ENCODE measurements around the gene BNC2. TPM values are rescaled to one million over a fixed set of nuclear protein-coding genes. Genes with fewer than 3 reads are reported as not detected.

Gene BNC2
- total RNA-seq, 2 donors from 2014 or later, result 0.99 to 1.8 TPM

DNA sequence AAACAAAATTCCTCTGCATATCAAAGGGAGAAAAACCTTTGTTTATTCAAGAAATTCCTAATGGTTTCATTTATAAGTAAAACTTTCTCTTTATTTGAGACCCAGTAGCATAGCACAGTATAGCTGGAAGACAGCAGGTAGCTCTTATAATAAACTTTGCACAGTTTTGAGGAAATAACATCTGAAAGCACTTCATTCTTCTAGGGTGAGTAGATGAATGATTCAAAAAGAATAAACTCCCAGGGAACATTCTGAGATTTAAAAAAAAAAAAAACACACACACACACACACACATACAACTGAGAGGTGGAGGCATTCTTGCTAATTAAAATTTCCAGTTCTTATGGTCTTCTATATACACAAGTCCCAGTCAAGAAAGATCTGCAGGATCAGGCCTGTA is 197.3 kb downstream of the BNC2 start:
- no peak for ATAC-seq
- no peaks in the 10 kb centered on the region for H3K4me1 ChIP-seq
- TF ChIP-seq, protein P1, sequence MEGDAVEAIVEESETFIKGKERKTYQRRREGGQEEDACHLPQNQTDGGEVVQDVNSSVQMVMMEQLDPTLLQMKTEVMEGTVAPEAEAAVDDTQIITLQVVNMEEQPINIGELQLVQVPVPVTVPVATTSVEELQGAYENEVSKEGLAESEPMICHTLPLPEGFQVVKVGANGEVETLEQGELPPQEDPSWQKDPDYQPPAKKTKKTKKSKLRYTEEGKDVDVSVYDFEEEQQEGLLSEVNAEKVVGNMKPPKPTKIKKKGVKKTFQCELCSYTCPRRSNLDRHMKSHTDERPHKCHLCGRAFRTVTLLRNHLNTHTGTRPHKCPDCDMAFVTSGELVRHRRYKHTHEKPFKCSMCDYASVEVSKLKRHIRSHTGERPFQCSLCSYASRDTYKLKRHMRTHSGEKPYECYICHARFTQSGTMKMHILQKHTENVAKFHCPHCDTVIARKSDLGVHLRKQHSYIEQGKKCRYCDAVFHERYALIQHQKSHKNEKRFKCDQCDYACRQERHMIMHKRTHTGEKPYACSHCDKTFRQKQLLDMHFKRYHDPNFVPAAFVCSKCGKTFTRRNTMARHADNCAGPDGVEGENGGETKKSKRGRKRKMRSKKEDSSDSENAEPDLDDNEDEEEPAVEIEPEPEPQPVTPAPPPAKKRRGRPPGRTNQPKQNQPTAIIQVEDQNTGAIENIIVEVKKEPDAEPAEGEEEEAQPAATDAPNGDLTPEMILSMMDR (IDR thresholded peaks at IDR 0.05), result no peak
- no peak for TF ChIP-seq POLR2A (IDR thresholded peaks at IDR 0.05)
- H3K36me3 ChIP-seq (replicated peaks in 1 of 2; ENCODE audit: insufficient read depth in 1 of 2, low read depth in 2 of 2), result no peaks in the 10 kb centered on the region
- no peak for DNase-seq
- no peak overlapping the region for H3K27ac ChIP-seq
- no peak overlapping the region for H3K4me3 ChIP-seq
- H3K9me3 ChIP-seq, result no peaks in the 10 kb centered on the region
- H3K27me3 ChIP-seq, result no peaks in the 10 kb centered on the region
- intact Hi-C loops (cut with DNase I), result no loop called here

DNA sequence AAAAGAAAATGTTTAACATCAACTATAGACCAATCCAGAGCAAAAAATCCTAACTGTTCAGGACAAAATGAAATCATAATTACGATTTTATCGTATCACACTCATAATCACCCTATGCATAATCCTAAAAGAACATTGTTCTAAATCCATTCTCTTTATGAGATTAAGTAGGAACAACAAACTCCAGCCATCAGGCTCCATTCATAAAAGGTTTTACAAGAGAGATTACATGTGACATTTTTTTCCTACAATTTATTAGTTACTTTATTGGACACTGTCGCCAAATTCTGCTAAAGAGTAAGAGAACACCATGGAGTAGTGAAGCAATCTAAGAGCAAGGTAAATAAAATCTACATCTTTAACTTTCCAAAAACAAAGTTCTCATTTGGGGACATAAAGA is 198.0 kb downstream of the BNC2 start:
- Histone ChIP-seq H3K27ac (no peak overlapping the region), H3K27me3 (no peaks in the 10 kb centered on the region), H3K4me3 (no peak overlapping the region), H3K9me3 (no peaks in the 10 kb centered on the region), H3K36me3 (replicated peaks in 1 of 2; ENCODE audit: insufficient read depth in 1 of 2, low read depth in 2 of 2) (no peaks in the 10 kb centered on the region), H3K4me1 (no peaks in the 10 kb centered on the region)
- intact Hi-C loops (cut with DNase I), result no loop called here
- DNase-seq (no peak), ATAC-seq (no peak)
- 79 to 88% methylated on average over 3 of the region's 3 CpGs for WGBS, 2 donors
- TF ChIP-seq, protein P1 (IDR thresholded peaks at IDR 0.05), result no peak
- TF ChIP-seq POLR2A (IDR thresholded peaks at IDR 0.05), result no peak

DNA sequence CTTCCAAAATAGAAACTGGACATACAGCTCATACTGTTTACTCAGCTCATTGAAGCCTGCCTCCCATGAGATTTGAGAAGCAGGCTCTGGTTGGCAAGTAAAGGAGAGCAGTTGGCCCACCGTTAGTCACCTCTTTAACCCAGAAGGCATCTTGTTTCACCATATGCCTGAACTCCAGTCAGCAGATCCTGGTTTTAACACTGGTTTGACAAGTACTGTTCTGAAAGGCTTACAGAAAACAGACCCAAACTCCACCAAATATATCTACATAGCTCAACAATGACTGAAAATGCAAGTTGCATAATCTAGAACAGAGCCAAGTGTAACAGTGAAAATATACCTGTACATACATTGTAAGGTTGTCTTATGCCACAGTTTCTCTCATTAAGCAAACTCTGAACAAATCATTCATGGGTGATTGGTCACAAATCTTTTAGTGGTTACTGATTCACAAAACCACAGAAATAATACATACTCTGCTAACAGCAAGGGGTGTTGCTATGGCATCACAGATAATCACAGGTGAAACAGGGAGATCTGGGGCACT is 198.8 kb downstream of the BNC2 start:
- no peak overlapping the region for H3K27ac ChIP-seq
- 38 to 69% methylated on average over 1 of the region's 1 CpG for WGBS, 2 donors
- no peak for DNase-seq
- intact Hi-C loops (cut with DNase I), result no loop called here
- H3K4me1 ChIP-seq, result no peaks in the 10 kb centered on the region
- ATAC-seq, result no peak
- no peaks in the 10 kb centered on the region for H3K9me3 ChIP-seq
- H3K4me3 ChIP-seq, result no peak overlapping the region
- no peaks in the 10 kb centered on the region for H3K36me3 ChIP-seq (replicated peaks in 1 of 2; ENCODE audit: insufficient read depth in 1 of 2, low read depth in 2 of 2)
- TF ChIP-seq, protein P1 (IDR thresholded peaks at IDR 0.05), result no peak
- TF ChIP-seq POLR2A (IDR thresholded peaks at IDR 0.05), result no peak
- no peaks in the 10 kb centered on the region for H3K27me3 ChIP-seq

DNA sequence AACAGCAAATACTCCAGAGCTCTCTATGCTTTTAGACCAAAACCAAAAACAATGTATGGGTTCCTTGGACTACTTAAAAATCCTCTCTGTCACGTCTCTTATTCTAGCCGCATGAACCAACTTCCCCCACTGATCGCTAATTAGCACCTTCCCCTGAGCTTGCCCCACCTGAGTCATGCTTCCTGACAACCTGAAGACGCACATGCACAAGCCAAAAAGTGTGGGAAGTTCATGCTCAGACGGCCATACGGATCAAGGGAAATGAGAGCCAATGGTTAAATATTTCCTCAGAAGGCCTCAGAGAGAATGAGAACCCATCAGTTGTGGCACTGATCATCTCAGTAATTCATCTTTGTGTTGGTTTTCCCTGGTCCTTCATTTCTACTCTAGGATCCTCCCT is 199.7 kb downstream of the BNC2 start:
- Histone ChIP-seq H3K36me3 (replicated peaks in 1 of 2; ENCODE audit: insufficient read depth in 1 of 2, low read depth in 2 of 2) (no peaks in the 10 kb centered on the region), H3K27me3 (no peaks in the 10 kb centered on the region), H3K4me3 (no peak overlapping the region), H3K9me3 (no peaks in the 10 kb centered on the region), H3K4me1 (no peaks in the 10 kb centered on the region), H3K27ac (no peak overlapping the region)
- intact Hi-C loops (cut with DNase I), result no loop called here
- no peak for DNase-seq
- 69 to 73% methylated on average over 6 of the region's 6 CpGs for WGBS, 2 donors
- ATAC-seq, result no peak
- TF ChIP-seq, protein P1 (IDR thresholded peaks at IDR 0.05), result no peak
- TF ChIP-seq POLR2A (IDR thresholded peaks at IDR 0.05), result no peak

DNA sequence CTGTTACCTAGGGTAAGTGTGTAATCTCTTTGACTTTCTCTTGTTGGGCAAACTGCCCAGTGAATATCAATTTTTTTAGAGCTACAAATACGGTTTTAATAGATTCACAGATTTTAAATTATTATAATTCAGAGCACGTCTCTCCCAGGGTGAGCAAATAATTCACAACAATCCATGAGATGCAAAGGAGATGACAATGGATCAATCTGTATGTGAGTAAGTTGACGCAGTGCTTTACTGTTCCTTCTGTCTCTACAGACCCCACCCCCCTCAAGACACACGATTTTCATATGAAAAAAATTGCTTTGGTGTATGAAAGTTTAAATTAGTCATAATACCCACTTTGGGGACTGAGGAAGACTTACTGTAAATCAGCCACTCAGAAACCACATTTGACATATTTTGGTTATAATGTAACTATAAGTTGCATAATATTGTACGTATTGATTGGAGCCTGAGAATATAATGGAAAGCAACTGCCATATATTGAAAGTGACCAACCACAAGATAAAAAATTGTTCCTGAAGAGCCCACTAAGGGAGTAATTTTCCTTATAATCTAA is 201.7 kb downstream of the BNC2 start:
- Histone ChIP-seq H3K9me3 (no peaks in the 10 kb centered on the region), H3K27me3 (no peaks in the 10 kb centered on the region), H3K4me3 (no peak overlapping the region), H3K27ac (no peak overlapping the region), H3K36me3 (replicated peaks in 1 of 2; ENCODE audit: insufficient read depth in 1 of 2, low read depth in 2 of 2) (no peaks in the 10 kb centered on the region), H3K4me1 (no peaks in the 10 kb centered on the region)
- TF ChIP-seq POLR2A (IDR thresholded peaks at IDR 0.05), result no peak
- TF ChIP-seq, protein P1 (IDR thresholded peaks at IDR 0.05), result no peak
- ATAC-seq (no peak), DNase-seq (no peak)
- 51 to 54% methylated on average over 5 of the region's 5 CpGs for WGBS, 2 donors
- intact Hi-C loops (cut with DNase I), result no loop called here
